GM19099 (cell line): ENCODE results near the gene BEND3.

ENCODE experiments used
- POLR2A ChIP-seq: IDR thresholded peaks from 3 replicates; pipeline ENCODE4 v1.6.1; 2011; ENCODE audit warnings: low read depth; ENCODE audit not compliant: insufficient read length; ENCODE audit errors: extremely low read depth

BEND3 gene

GRCh38 chr6:107114926-107115694 is at the start of gene BEND3:
BEND3 (minus strand) TSS chr6:107115515; CDS start chr6:107099285, 16,230 bp downstream.
- no peak for TF ChIP-seq POLR2A

GRCh38 chr6:107161521-107161920 is 46.2 kb upstream of the BEND3 start:
- no peak for TF ChIP-seq POLR2A

- TF ChIP-seq POLR2A: no peak
Measured at GRCh38 chr6:107156617-107157016, 41.3 kb upstream of the BEND3 start.

GRCh38 chr6:107154801-107155160 is 39.5 kb upstream of the BEND3 start:
- no peak for TF ChIP-seq POLR2A

GRCh38 chr6:107154131-107154800 is 39.0 kb upstream of the BEND3 start:
- TF ChIP-seq POLR2A: no peak

GRCh38 chr6:107152638-107153430 is 37.5 kb upstream of the BEND3 start:
- TF ChIP-seq POLR2A: no peak

- no peak for TF ChIP-seq POLR2A
Measured at GRCh38 chr6:107144666-107145065, 29.4 kb upstream of the BEND3 start.

GRCh38 chr6:107144014-107144413 is 28.7 kb upstream of the BEND3 start:
- no peak for TF ChIP-seq POLR2A

GRCh38 chr6:107140581-107140980 is 25.3 kb upstream of the BEND3 start:
- no peak for TF ChIP-seq POLR2A

- TF ChIP-seq POLR2A: no peak
Measured at GRCh38 chr6:107132330-107132954, 17.1 kb upstream of the BEND3 start.

GRCh38 chr6:107129370-107129925 is 14.1 kb upstream of the BEND3 start:
- TF ChIP-seq POLR2A: no peak

- TF ChIP-seq POLR2A: no peak
Measured at GRCh38 chr6:107128577-107128976, 13.3 kb upstream of the BEND3 start.

- no peak for TF ChIP-seq POLR2A
Measured at GRCh38 chr6:107128175-107128574, 12.9 kb upstream of the BEND3 start.

- no peak for TF ChIP-seq POLR2A
Measured at GRCh38 chr6:107125771-107126170, 10.5 kb upstream of the BEND3 start.

GRCh38 chr6:107124934-107125348 is 9.6 kb upstream of the BEND3 start:
- no peak for TF ChIP-seq POLR2A

GRCh38 chr6:107123501-107123900 is 8.2 kb upstream of the BEND3 start:
- no peak for TF ChIP-seq POLR2A

- TF ChIP-seq POLR2A: no peak
Measured at GRCh38 chr6:107122748-107123147, 7.4 kb upstream of the BEND3 start.
